Measurements from ENCODE around the gene PRDX4.
"Not testable (repeated sequence)": the region's sequence is repeated elsewhere in the genome, so short reads cannot be mapped to it uniquely, and the experiment has no call there.

The PRDX4 gene

GRCh38 chrX:23673108-23673507, 5.8 kb downstream of the PRDX4 start:
- no peak for DNase-seq (ENCODE audit: low spot score)

GRCh38 chrX:23676486-23676885, 9.2 kb downstream of the PRDX4 start:
- DNase-seq (ENCODE audit: low spot score): not testable (repeated sequence)

DNA sequence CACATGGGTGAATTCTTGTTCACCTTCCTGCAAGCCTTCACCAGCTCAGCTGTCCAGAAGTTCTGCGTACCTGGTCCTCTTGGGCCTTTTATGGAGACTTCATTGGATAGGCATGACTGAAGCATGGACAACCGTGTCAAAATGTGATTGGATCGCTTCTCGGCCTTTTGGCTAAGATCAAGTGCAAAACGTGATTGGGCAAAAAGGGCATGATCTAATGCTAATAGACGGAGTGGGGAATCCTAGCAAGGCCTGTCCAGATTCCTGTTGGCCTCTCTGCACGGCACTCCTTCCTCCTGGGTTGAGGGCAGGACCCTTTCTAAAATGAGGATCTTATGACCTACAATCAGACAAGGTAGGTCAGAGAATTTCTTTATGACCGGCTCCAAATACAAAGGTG, 24.9 kb downstream of the PRDX4 start:
- no peak for DNase-seq (ENCODE audit: low spot score)

DNA sequence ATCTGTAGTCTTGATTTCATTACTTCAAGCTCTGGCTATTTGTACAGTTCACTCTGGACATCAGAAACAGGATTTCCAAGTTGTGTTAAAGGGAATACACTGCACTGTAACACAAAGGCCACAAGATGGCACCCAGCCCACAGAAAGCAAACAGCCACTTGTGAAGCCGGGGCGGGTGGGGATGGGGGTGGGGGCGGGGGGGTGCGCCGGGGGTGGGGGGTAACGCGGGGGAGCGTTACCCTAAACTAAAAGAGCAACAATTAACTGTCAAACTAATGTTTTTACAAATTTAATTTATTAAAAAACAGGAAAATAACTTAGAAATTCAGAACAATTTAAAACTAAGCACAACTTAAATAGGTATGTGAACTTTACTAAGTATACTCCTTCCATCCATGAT, 27.3 kb downstream of the PRDX4 start:
- peak; percentile 68 for DNase-seq (ENCODE audit: low spot score)

DNA sequence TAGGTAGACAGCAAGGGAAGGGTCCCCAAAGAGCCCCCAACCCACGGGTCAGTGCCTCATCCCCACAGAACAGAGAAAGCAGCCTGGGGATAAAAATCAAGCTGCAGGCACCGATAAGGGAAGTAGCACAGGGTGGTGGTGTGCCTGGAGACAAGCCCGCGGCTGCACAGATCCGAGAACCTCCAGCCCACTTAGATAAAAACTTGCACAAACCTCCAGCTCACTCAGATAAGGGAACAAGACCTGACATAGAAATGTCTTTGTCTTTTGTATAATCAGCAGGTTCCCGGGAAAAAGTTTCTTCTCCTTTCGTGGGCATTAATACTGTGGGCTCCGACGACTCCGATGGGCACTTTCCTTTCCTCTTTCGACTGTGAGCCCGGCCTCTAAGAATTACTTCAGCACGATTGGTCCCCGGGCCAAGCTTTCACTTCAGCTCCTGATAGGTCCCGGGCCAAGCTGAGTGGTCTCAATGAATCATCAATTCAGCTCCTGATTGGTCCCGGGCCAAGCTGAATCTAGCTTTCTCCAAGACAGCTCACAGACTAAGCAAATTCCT, 32.4 kb downstream of the PRDX4 start:
- no peak for DNase-seq (ENCODE audit: low spot score)

DNA sequence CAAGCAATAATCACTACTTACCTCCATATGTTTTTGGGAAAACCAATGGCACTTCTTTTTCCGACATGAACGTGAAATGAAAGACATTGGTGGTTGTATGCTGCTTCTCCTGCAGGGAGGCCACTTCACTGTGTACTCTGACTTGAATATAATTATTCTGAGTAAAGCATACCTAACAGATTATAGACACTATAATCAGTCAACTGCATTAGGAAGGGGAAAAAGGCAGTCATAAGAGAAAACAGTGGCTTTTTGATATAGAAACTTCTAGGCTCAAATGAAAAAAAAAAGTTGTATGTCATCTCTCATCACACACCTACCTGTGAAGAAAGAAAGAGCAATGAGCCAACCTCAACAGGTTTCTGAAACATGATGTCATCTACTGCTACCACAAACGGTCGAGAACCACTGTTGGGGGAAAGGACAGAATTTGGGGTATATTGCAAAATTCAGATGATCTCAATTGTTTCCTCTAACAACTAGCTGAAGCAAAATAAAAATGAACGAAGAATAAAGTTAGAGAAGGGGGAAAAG, 37.4 kb downstream of the PRDX4 start:
- no peak for DNase-seq (ENCODE audit: low spot score)

- no peak for DNase-seq (ENCODE audit: low spot score)
These were observed 37.9 kb downstream of the PRDX4 start for GRCh38 chrX:23705235-23705634.

GRCh38 chrX:23720117-23720677, 52.9 kb downstream of the PRDX4 start:
- no peak for DNase-seq (ENCODE audit: low spot score)

- no peak for DNase-seq (ENCODE audit: low spot score)
These were observed 58.9 kb downstream of the PRDX4 start for GRCh38 chrX:23726191-23726590.

DNA sequence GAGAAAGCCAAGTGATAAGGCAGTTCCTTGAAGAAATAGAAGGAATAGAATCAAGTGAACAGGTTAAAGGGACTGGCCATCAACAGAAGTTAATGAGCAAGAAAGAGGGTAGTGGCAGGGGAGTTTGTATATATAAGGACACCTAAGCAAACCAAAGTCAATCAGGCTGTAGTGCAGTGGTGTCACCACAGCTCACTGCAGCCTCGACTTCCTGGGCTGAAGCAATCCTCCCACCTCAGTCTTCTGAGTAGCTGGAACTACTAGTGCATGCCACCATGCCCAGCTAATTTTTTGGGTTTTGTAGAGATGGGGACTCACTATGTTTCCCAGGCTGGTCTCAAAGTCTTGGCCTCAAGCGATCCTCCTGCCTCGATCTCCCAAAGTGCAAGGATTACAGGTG, 59.9 kb downstream of the PRDX4 start:
- no peak for DNase-seq (ENCODE audit: low spot score)

GRCh38 chrX:23729214-23729613, 61.9 kb downstream of the PRDX4 start:
- DNase-seq (ENCODE audit: low spot score): no peak

DNA sequence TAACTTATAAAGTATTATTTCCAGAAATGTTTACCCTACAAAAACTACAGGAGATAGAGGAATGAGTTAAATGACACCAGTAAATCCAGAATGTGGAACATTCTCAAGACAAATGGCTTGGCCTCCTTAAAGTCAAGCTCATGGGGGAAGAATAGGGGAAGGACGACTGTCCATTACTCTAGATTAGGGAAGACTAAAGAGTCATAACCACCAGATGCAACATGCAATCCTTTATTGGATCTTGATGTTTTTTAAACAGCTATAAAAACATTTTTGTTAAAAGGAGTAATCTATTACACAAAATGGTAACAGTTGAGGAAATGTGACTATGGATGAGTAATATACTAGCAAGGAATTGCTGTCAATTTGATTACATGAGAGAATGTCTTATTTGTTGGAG, 64.7 kb downstream of the PRDX4 start:
- no peak for DNase-seq (ENCODE audit: low spot score)

- DNase-seq (ENCODE audit: low spot score): peak; percentile 14
These were observed 65.4 kb downstream of the PRDX4 start for GRCh38 chrX:23732704-23733103.
